Kidney (tissue), 14 donors: Measurements from ENCODE around the gene TOP3A. TPM values are rescaled to one million over a fixed set of nuclear protein-coding genes. Genes with fewer than 3 reads are reported as not detected.
A peak's percentile ranks its signal among the peaks of the same experiment; 100 is the strongest.

Experiments
- DNase-seq, 5 donors: peaks; one replicate each; pipeline ENCODE4 v3.0.0-alpha.2; 2013 to 2020
- FAIRE-seq: peaks from 2 replicates; lab custom pipeline; 2012; peaks lifted over from hg19 to GRCh38; lab: Jason Lieb, UNC
- H3K27ac ChIP-seq, 2 donors: one replicate each; pipeline ENCODE4 v1.7.0; 2013; ENCODE audit warnings: low read depth in 2 of 2, low read length in 2 of 2, inconsistent platforms in 1 of 2
- H3K27me3 ChIP-seq: one replicate; pipeline ENCODE4 v1.7.1; 2013; ENCODE audit warnings: low read length, inconsistent platforms; ENCODE audit not compliant: control insufficient read depth, insufficient read depth
- H3K36me3 ChIP-seq, 3 donors: one replicate each; pipeline versions ENCODE4 v1.7.0 to v1.7.1; 2013; ENCODE audit warnings: low read length in 3 of 3, control low read depth in 1 of 3, inconsistent platforms in 1 of 3; ENCODE audit not compliant: insufficient read depth in 3 of 3, control insufficient read depth in 2 of 3
- H3K4me1 ChIP-seq, 3 donors: one replicate each; pipeline versions ENCODE4 v1.7.0 to v1.7.1; 2013; ENCODE audit warnings: low read length in 3 of 3, inconsistent platforms in 1 of 3, low read depth in 1 of 3; ENCODE audit not compliant: control insufficient read depth in 2 of 3, insufficient read depth in 2 of 3
- H3K4me3 ChIP-seq, 3 donors: one replicate each; pipeline versions ENCODE4 v1.7.0 to v1.8.1; 2013; ENCODE audit warnings: low read length in 3 of 3, control low read depth in 1 of 3, inconsistent platforms in 1 of 3
- H3K9ac ChIP-seq, 3 donors: one replicate each; pipeline versions ENCODE4 v1.7.0 to v1.7.1; 2013; ENCODE audit warnings: low read length in 3 of 3, control low read depth in 1 of 3, inconsistent platforms in 1 of 3
- H3K9me3 ChIP-seq, 3 donors: one replicate each; pipeline versions ENCODE4 v1.7.0 to v1.7.1; 2013; ENCODE audit warnings: low read length in 3 of 3, control low read depth in 1 of 3, inconsistent platforms in 1 of 3; ENCODE audit not compliant: control insufficient read depth in 2 of 3, insufficient read depth in 1 of 3
- intact Hi-C: fragments of 100-400 bp; cut with DNase I; formaldehyde crosslinking; loops from one replicate; pipeline ENCODE4 v1.11.1; 2022
- polyA plus RNA-seq: library from polyadenylated mRNA; stranded (reverse); fragments of 350-450 nt; fragmentation: Illumina TruSeq; extraction: RNeasy Lipid Tissue Mini Kit (QIAGEN cat#74804); gene quantifications from one replicate; pipeline ENCODE4 v1.2.3, GENCODE V29; 2014; ENCODE audit warnings: low read depth, low replicate concordance; ENCODE audit not compliant: insufficient read depth
- total RNA-seq: library from RNA; stranded (reverse); fragmentation: NEBNext Ultra II Directional; extraction: Animal tissue kit (Norgen Biotek cat#: 25700); gene quantifications from one replicate; pipeline ENCODE4 v1.2.1, GENCODE V29; 2021
- TF ChIP-seq, protein P1 (sequence below): IDR thresholded peaks from 3 replicates; pipeline ENCODE4 v1.5.1; 2012; ENCODE audit warnings: mild to moderate bottlenecking, moderate library complexity, borderline replicate concordance; ENCODE audit not compliant: insufficient read depth; ENCODE audit errors: extremely low read depth
- donor health status: control.
- donor health status: control.
- donor health status: control.
- donor health status: control.
- donor health status: control.
- donor health status: DM: yes; HTN: yes; CAD: no.
- donor health status: Normal renal cell carcinoma (clear cell type).

Gene TOP3A
- total and polyA plus RNA-seq, 2 donors from 2014 or later: 7.9 to 30.3 TPM

DNA sequence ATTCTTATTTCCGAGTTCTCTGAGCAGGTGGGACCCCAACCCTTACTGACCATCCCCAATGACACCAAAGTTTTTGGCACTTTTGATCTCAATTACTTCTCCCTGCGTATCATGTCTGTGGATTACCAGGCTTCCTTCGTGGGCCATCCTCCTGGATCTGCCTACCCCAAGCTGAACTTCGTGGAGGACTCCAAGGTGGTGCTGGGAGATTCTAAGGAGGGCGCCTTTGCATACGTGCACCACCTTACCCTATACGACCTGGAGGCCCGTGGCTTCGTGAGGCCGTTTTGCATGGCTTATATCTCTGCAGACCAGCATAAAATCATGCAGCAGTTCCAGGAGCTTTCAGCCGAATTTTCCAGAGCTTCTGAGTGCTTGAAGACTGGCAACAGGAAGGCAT, 1.2 kb upstream of the TOP3A start:
- H3K4me3 ChIP-seq: peak overlapping the region; percentile 90 to 97 (median 91)
- H3K27ac ChIP-seq: peak overlapping the region in 1 of 2 donors; percentile 92
- peak overlapping the region; percentile 67 to 93 (median 88) for H3K9ac ChIP-seq
- TF ChIP-seq, protein P1, sequence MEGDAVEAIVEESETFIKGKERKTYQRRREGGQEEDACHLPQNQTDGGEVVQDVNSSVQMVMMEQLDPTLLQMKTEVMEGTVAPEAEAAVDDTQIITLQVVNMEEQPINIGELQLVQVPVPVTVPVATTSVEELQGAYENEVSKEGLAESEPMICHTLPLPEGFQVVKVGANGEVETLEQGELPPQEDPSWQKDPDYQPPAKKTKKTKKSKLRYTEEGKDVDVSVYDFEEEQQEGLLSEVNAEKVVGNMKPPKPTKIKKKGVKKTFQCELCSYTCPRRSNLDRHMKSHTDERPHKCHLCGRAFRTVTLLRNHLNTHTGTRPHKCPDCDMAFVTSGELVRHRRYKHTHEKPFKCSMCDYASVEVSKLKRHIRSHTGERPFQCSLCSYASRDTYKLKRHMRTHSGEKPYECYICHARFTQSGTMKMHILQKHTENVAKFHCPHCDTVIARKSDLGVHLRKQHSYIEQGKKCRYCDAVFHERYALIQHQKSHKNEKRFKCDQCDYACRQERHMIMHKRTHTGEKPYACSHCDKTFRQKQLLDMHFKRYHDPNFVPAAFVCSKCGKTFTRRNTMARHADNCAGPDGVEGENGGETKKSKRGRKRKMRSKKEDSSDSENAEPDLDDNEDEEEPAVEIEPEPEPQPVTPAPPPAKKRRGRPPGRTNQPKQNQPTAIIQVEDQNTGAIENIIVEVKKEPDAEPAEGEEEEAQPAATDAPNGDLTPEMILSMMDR: no peak
- no peaks in the 10 kb centered on the region for H3K27me3 ChIP-seq
- DNase-seq (peak in 1 of 5 donors; percentile 49), FAIRE-seq (no peak)
- H3K4me1 ChIP-seq: peaks cover 4 to 52% (median 31%) of the 10 kb centered on the region in 3 donors
- H3K36me3 ChIP-seq: peaks cover 2 to 22% (median 9%) of the 10 kb centered on the region in 3 donors
- intact Hi-C loops: no loop called here
- no peaks in the 10 kb centered on the region for H3K9me3 ChIP-seq

DNA sequence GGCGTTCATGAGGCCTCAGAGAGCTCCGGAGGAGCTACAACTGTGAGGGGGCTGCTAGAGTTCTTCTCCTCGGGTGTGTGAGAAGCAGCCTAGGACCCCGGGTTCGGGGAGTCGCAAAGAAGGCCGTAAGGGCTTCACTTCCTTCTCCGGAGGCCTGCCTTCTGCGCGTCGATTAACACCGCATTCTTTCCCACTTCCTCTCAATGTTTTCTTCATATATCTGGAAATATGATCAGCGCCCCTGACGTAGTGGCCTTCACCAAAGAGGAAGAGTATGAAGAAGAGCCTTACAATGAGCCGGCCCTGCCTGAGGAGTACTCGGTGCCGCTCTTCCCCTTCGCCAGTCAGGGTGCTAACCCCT, 748 bp upstream of the TOP3A start:
- Histone ChIP-seq H3K9ac (peak overlapping the region; percentile 67 to 93 (median 88)), H3K36me3 (peaks cover 2 to 22% (median 9%) of the 10 kb centered on the region in 3 donors), H3K27ac (peak overlapping the region; percentile 81 to 92), H3K9me3 (no peaks in the 10 kb centered on the region), H3K4me1 (peaks cover 4 to 52% (median 31%) of the 10 kb centered on the region in 3 donors), H3K27me3 (no peaks in the 10 kb centered on the region), H3K4me3 (peak overlapping the region; percentile 90 to 97 (median 91))
- FAIRE-seq: no peak
- TF ChIP-seq, protein P1: no peak
- intact Hi-C loops: no loop called here
- peak in 1 of 5 donors; percentile 7 for DNase-seq

DNA sequence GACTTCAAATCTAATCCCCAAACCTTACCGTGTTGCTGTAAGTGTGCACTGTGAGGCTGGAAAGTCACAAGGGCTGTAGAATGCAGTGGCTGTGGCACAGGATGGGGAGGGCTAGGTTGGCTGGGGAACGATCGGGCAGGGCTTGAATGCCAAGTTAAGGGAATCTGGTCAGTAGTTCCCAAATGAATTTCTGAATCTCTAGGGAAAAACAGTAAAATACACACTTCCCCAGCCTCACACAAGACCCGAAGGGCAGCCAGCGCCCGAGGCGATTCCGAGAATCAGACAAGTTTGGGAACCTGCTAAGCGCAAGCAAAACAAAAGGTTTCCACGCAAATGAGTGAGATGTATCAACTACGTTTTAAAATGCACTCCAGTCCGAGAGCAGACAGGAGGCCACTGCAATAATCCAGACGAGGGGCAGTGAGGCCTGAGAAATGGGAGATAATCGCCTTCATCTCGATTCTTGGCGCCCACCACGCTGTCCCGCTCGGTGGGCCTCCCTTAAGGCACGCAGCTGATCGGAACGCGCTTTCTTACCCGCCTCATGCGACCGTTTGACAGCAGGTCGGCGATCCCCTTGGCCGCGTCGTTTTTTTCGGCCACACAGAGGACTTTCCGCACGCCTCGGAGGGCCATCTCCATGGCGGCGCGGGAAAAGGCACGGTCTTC, 599 bp downstream of the TOP3A start:
- H3K4me3 ChIP-seq: peak overlapping the region; percentile 90 to 97 (median 91)
- H3K36me3 ChIP-seq: peaks cover 2 to 22% (median 9%) of the 10 kb centered on the region in 3 donors
- TF ChIP-seq, protein P1: no peak
- intact Hi-C loops: no loop called here
- peak overlapping the region; percentile 44 to 92 for H3K27ac ChIP-seq
- H3K4me1 ChIP-seq: peaks cover 4 to 47% (median 24%) of the 10 kb centered on the region in 3 donors
- DNase-seq (peak in 2 of 5 donors; percentile 24 to 48), FAIRE-seq (no peak)
- H3K27me3 ChIP-seq: no peaks in the 10 kb centered on the region
- peak overlapping the region; percentile 72 to 91 (median 82) for H3K9ac ChIP-seq
- no peaks in the 10 kb centered on the region for H3K9me3 ChIP-seq
